A549 (cell line): ENCODE results near the gene SCYGR1.

Experiments used
- CHD2 ChIP-seq: fragments of 150-350 bp; IDR thresholded peaks from 2 replicates; pipeline ENCODE4 v1.6.1; 2014; ENCODE audit warnings: low read length; ENCODE audit not compliant: partially characterized antibody
- ESRRA ChIP-seq: fragments of 150-350 bp; IDR thresholded peaks from 2 replicates; pipeline ENCODE4 v1.6.1; 2014; ENCODE audit warnings: mild to moderate bottlenecking, low read length, borderline replicate concordance
- HOXA7 ChIP-seq: fragments of 250-450 bp; sonication (Bioruptor Pico); IDR thresholded peaks from 2 replicates; pipeline ENCODE4 v1.5.0; 2020; ENCODE audit warnings: mild to moderate bottlenecking, moderate library complexity
- KDM5A ChIP-seq: fragments of 200-600 bp; sonication (generic); IDR thresholded peaks from 2 replicates; pipeline ENCODE4 v1.6.1; 2016; ENCODE audit warnings: antibody characterized with exemption, mild to moderate bottlenecking
- MYC ChIP-seq: IDR thresholded peaks from 2 replicates; pipeline ENCODE4 v1.6.1; 2012; ENCODE audit warnings: mild to moderate bottlenecking, inconsistent platforms, low read length, improper control_type of control experiment, borderline replicate concordance
- POLR2A ChIP-seq: IDR thresholded peaks from 2 replicates; pipeline ENCODE4 v1.6.1; 2012; ENCODE audit warnings: mild to moderate bottlenecking, low read length
- RFX5 ChIP-seq: fragments of 450-650 bp; IDR thresholded peaks from 2 replicates; pipeline ENCODE4 v1.7.1; 2014; ENCODE audit warnings: antibody characterized with exemption, mild to moderate bottlenecking, moderate library complexity
- SREBF2 ChIP-seq: fragments of 450-650 bp; IDR thresholded peaks from 2 replicates; pipeline ENCODE4 v1.6.1; 2014; ENCODE audit warnings: mild to moderate bottlenecking, moderate library complexity
- TP53 ChIP-seq: fragments of 250-450 bp; sonication (Bioruptor Pico); IDR thresholded peaks from 2 replicates; pipeline ENCODE4 v1.5.0; 2021; ENCODE audit warnings: mild to moderate bottlenecking, moderate library complexity
- TF ChIP-seq, protein P1 (sequence below): fragments of >200 bp; sonication (Bioruptor Twin); formaldehyde crosslinking; IDR thresholded peaks from 3 replicates; pipeline ENCODE4 v1.5.1; 2016
- TF ChIP-seq, protein P2 (sequence below): fragments of 250-450 bp; sonication (Bioruptor Pico); IDR thresholded peaks from 2 replicates; pipeline ENCODE4 v1.5.0; 2021; ENCODE audit warnings: mild to moderate bottlenecking, moderate library complexity, borderline replicate concordance
- TF ChIP-seq, protein P3 (sequence below): IDR thresholded peaks from 2 replicates; pipeline ENCODE4 v1.6.1; 2012
- TF ChIP-seq, protein P4 (sequence below): fragments of 200-600 bp; sonication (generic); IDR thresholded peaks from 2 replicates; pipeline ENCODE4 v1.6.1; 2016; ENCODE audit warnings: antibody characterized with exemption, mild to moderate bottlenecking, moderate library complexity
- TF ChIP-seq, protein P5 (sequence below): fragments of 150-350 bp; IDR thresholded peaks from 2 replicates; pipeline ENCODE4 v1.6.1; 2014; ENCODE audit warnings: low read depth, mild to moderate bottlenecking, low read length

DNA sequence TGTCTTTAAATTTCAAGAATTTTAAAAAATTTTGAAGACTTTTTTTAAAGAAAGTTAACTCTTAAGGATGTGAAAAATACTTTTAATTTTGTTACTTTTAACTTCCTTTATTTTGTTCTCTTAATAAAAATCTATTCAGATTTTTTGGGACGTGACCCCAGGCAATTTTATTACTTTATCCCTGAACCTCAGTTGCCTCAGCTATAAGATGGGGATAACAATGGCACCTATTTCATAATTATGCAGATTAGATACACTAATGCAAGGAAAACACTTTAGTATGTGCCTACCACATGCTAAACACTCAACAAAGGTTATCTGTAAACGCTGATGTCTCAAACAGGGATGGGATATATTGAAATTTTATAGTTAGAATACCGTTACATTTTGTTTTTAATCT lies 1.5 kb upstream of the SCYGR1 start:
- TF ChIP-seq, protein P1, sequence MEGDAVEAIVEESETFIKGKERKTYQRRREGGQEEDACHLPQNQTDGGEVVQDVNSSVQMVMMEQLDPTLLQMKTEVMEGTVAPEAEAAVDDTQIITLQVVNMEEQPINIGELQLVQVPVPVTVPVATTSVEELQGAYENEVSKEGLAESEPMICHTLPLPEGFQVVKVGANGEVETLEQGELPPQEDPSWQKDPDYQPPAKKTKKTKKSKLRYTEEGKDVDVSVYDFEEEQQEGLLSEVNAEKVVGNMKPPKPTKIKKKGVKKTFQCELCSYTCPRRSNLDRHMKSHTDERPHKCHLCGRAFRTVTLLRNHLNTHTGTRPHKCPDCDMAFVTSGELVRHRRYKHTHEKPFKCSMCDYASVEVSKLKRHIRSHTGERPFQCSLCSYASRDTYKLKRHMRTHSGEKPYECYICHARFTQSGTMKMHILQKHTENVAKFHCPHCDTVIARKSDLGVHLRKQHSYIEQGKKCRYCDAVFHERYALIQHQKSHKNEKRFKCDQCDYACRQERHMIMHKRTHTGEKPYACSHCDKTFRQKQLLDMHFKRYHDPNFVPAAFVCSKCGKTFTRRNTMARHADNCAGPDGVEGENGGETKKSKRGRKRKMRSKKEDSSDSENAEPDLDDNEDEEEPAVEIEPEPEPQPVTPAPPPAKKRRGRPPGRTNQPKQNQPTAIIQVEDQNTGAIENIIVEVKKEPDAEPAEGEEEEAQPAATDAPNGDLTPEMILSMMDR, result no peak
- TF ChIP-seq SREBF2 (no peak), TP53 (no peak), POLR2A (no peak), RFX5 (no peak), HOXA7 (peak; percentile 75; the same call in 1 of the 2 replicates), ESRRA (no peak), KDM5A (no peak), CHD2 (no peak), MYC (no peak)
- TF ChIP-seq, protein P2, sequence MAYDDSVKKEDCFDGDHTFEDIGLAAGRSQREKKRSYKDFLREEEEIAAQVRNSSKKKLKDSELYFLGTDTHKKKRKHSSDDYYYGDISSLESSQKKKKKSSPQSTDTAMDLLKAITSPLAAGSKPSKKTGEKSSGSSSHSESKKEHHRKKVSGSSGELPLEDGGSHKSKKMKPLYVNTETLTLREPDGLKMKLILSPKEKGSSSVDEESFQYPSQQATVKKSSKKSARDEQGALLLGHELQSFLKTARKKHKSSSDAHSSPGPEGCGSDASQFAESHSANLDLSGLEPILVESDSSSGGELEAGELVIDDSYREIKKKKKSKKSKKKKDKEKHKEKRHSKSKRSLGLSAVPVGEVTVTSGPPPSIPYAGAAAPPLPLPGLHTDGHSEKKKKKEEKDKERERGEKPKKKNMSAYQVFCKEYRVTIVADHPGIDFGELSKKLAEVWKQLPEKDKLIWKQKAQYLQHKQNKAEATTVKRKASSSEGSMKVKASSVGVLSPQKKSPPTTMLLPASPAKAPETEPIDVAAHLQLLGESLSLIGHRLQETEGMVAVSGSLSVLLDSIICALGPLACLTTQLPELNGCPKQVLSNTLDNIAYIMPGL (CRISPR knock-in tag), result no peak
- TF ChIP-seq, protein P3, sequence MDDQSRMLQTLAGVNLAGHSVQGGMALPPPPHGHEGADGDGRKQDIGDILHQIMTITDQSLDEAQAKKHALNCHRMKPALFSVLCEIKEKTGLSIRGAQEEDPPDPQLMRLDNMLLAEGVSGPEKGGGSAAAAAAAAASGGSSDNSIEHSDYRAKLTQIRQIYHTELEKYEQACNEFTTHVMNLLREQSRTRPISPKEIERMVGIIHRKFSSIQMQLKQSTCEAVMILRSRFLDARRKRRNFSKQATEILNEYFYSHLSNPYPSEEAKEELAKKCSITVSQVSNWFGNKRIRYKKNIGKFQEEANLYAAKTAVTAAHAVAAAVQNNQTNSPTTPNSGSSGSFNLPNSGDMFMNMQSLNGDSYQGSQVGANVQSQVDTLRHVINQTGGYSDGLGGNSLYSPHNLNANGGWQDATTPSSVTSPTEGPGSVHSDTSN, result no peak
- TF ChIP-seq, protein P4, sequence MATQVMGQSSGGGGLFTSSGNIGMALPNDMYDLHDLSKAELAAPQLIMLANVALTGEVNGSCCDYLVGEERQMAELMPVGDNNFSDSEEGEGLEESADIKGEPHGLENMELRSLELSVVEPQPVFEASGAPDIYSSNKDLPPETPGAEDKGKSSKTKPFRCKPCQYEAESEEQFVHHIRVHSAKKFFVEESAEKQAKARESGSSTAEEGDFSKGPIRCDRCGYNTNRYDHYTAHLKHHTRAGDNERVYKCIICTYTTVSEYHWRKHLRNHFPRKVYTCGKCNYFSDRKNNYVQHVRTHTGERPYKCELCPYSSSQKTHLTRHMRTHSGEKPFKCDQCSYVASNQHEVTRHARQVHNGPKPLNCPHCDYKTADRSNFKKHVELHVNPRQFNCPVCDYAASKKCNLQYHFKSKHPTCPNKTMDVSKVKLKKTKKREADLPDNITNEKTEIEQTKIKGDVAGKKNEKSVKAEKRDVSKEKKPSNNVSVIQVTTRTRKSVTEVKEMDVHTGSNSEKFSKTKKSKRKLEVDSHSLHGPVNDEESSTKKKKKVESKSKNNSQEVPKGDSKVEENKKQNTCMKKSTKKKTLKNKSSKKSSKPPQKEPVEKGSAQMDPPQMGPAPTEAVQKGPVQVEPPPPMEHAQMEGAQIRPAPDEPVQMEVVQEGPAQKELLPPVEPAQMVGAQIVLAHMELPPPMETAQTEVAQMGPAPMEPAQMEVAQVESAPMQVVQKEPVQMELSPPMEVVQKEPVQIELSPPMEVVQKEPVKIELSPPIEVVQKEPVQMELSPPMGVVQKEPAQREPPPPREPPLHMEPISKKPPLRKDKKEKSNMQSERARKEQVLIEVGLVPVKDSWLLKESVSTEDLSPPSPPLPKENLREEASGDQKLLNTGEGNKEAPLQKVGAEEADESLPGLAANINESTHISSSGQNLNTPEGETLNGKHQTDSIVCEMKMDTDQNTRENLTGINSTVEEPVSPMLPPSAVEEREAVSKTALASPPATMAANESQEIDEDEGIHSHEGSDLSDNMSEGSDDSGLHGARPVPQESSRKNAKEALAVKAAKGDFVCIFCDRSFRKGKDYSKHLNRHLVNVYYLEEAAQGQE, result no peak
- TF ChIP-seq, protein P5, sequence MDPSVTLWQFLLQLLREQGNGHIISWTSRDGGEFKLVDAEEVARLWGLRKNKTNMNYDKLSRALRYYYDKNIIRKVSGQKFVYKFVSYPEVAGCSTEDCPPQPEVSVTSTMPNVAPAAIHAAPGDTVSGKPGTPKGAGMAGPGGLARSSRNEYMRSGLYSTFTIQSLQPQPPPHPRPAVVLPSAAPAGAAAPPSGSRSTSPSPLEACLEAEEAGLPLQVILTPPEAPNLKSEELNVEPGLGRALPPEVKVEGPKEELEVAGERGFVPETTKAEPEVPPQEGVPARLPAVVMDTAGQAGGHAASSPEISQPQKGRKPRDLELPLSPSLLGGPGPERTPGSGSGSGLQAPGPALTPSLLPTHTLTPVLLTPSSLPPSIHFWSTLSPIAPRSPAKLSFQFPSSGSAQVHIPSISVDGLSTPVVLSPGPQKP, result no peak
